OCI-LY3 (cell line): Measurements from ENCODE around the gene ZNF518B.

Experiments used
- H2AFZ ChIP-seq: fragments of 200-600, 300-600 bp; shearing (Covaris generic); 2 replicates; pipeline ENCODE4 v1.6.0; 2014; ENCODE audit warnings: antibody characterized with exemption, low read depth, low read length
- H3K27ac ChIP-seq: fragments of 200-600, 300-600 bp; sonication (generic); 2 replicates; pipeline ENCODE4 v1.5.1; 2014; ENCODE audit warnings: mild to moderate bottlenecking, low read length, moderate library complexity, mixed read lengths
- H3K27me3 ChIP-seq: fragments of 200-600, 300-600 bp; sonication (generic); 2 replicates; pipeline ENCODE4 v1.6.1; 2014; ENCODE audit warnings: low read depth, low read length, mixed read lengths
- H3K36me3 ChIP-seq: fragments of 200-600, 300-600 bp; sonication (generic); replicated peaks from 2 replicates; pipeline ENCODE3; 2014; ENCODE audit warnings: low read depth, low read length, mixed read lengths
- H3K4me1 ChIP-seq: fragments of 300-600, 200-600 bp; sonication (generic); 2 replicates; pipeline ENCODE4 v1.6.1; 2014; ENCODE audit warnings: low read length, mixed read lengths
- H3K4me2 ChIP-seq: fragments of 200-600, 300-600 bp; sonication (generic); 2 replicates; pipeline ENCODE4 v1.6.1; 2014; ENCODE audit warnings: low read length, mixed read lengths
- H3K4me3 ChIP-seq: fragments of 300-600, 200-600 bp; sonication (generic); 2 replicates; pipeline ENCODE4 v1.5.1; 2014; ENCODE audit warnings: antibody characterized with exemption, mild to moderate bottlenecking, low read length, moderate library complexity
- H3K79me2 ChIP-seq: fragments of 300-600, 200-600 bp; shearing (Covaris generic); 2 replicates; pipeline ENCODE4 v1.6.1; 2014; ENCODE audit warnings: mild to moderate bottlenecking, low read length, mixed read lengths
- H3K9ac ChIP-seq: fragments of 300-600, 200-600 bp; shearing (Covaris generic); 2 replicates; pipeline ENCODE4 v1.6.0; 2014; ENCODE audit warnings: mild to moderate bottlenecking, low read length, moderate library complexity
- H3K9me3 ChIP-seq: fragments of 200-600, 300-600 bp; shearing (Covaris generic); 2 replicates; pipeline ENCODE4 v1.6.1; 2014; ENCODE audit warnings: low read length, mixed read lengths; ENCODE audit not compliant: insufficient read depth
- H4K20me1 ChIP-seq: fragments of 200-600, 300-600 bp; sonication (generic); 2 replicates; pipeline ENCODE4 v1.6.1; 2016; ENCODE audit warnings: low read length, mixed read lengths; ENCODE audit not compliant: insufficient read depth
- EZH2phosphoT487 ChIP-seq: fragments of 200-600 bp; shearing (Covaris generic); IDR thresholded peaks from 2 replicates; pipeline ENCODE4 v1.6.1; 2018; ENCODE audit warnings: antibody characterized with exemption, mixed run types, low read depth
- TF ChIP-seq, protein P1 (sequence below): fragments of 200-600, 300-600 bp; sonication (generic); IDR thresholded peaks from 2 replicates; pipeline ENCODE4 v1.5.1; 2014; ENCODE audit warnings: antibody characterized with exemption, low read length, low read depth

Gene ZNF518B

DNA sequence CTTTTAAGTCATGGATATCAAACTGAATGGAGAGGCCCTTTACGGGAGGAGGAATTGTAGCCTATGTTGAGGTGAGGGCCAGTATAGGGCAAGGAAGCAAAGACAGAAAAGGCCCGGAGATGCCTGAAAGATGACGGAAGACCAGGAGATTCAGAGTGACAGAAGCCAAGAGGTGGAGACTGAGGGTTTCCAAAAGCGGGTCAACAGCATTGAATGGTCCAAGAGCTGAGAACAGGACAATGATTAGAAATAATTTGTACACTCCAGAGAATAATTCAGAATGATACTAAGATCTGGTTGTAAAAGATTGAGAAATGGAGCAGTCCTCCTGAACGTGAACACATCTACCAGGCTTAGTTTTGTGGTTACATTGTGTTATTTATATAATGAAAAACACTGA lies 45.5 kb upstream of the ZNF518B start:
- Histone ChIP-seq H3K4me3 (no peak overlapping the region), H3K4me2 (no peak overlapping the region), H4K20me1 (no peaks in the 10 kb centered on the region), H3K79me2 (no peaks in the 10 kb centered on the region), H3K9me3 (peaks cover 7% of the 10 kb centered on the region), H3K27ac (no peak overlapping the region), H2AFZ (no peak overlapping the region), H3K27me3 (no peaks in the 10 kb centered on the region; the same call in 1 of the 2 replicates), H3K9ac (no peak overlapping the region), H3K4me1 (no peaks in the 10 kb centered on the region), H3K36me3 (no peaks in the 10 kb centered on the region)
- TF ChIP-seq, protein P1, sequence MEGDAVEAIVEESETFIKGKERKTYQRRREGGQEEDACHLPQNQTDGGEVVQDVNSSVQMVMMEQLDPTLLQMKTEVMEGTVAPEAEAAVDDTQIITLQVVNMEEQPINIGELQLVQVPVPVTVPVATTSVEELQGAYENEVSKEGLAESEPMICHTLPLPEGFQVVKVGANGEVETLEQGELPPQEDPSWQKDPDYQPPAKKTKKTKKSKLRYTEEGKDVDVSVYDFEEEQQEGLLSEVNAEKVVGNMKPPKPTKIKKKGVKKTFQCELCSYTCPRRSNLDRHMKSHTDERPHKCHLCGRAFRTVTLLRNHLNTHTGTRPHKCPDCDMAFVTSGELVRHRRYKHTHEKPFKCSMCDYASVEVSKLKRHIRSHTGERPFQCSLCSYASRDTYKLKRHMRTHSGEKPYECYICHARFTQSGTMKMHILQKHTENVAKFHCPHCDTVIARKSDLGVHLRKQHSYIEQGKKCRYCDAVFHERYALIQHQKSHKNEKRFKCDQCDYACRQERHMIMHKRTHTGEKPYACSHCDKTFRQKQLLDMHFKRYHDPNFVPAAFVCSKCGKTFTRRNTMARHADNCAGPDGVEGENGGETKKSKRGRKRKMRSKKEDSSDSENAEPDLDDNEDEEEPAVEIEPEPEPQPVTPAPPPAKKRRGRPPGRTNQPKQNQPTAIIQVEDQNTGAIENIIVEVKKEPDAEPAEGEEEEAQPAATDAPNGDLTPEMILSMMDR, result no peak
- no peak for TF ChIP-seq EZH2phosphoT487

DNA sequence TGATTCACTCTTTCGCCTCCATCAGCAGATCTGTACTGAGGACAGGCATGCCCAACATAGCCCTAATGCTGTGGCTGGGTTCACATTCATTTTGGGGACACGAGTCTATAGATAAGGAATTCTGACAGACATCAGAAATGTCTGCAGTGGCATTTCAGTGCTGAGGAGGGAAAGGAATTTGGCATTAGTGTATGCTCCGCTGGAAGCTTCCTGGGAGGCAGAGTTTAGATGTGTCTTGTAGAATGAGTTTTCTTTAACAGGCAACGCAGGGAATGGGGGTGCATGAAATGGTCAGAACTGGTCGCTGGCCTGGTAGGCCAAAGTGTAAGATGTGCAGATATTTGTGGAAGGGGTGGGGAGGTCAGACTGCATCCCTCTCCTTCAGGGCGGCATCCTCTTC lies 43.5 kb upstream of the ZNF518B start:
- Histone ChIP-seq H3K79me2 (no peaks in the 10 kb centered on the region), H3K9me3 (no peaks in the 10 kb centered on the region)

DNA sequence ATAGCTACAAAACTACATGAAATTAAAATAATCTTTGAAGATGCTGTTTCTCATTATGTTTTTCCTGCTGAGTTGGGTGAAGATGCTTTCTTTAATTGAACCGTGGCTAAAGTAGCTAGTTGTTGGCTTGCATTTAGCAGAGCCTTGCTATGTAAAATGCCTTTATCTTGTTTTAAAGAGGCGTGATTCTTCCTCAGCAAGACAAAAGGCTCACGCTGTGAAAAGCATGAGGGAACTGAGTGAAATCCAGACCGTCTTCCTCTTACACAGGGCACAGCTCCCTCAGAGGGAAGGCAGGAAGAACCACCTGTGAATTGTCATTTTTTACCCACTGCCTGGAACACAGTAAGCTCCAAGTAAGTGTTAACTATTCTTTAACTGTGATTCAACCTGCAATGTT lies 39.0 kb upstream of the ZNF518B start:
- H3K9ac ChIP-seq, result no peak overlapping the region
- no peak overlapping the region for H2AFZ ChIP-seq
- H3K36me3 ChIP-seq, result no peaks in the 10 kb centered on the region
- no peaks in the 10 kb centered on the region for H3K79me2 ChIP-seq
- no peak overlapping the region for H3K27ac ChIP-seq
- TF ChIP-seq, protein P1, result no peak
- no peak for TF ChIP-seq EZH2phosphoT487
- H3K4me1 ChIP-seq, result no peaks in the 10 kb centered on the region
- no peaks in the 10 kb centered on the region for H4K20me1 ChIP-seq
- no peaks in the 10 kb centered on the region; the same call in 1 of the 2 replicates for H3K27me3 ChIP-seq
- H3K4me2 ChIP-seq, result no peak overlapping the region
- no peak overlapping the region for H3K4me3 ChIP-seq
- H3K9me3 ChIP-seq, result no peaks in the 10 kb centered on the region

More for the DNA sequence above, 43.5 kb upstream of the ZNF518B start:
- no peaks in the 10 kb centered on the region; the same call in 1 of the 2 replicates for H3K27me3 ChIP-seq
- H3K4me2 ChIP-seq, result no peak overlapping the region
- no peaks in the 10 kb centered on the region for H3K4me1 ChIP-seq
- H3K27ac ChIP-seq, result no peak overlapping the region
- H3K9ac ChIP-seq, result no peak overlapping the region
- no peak for TF ChIP-seq EZH2phosphoT487
- TF ChIP-seq, protein P1, result no peak
- no peaks in the 10 kb centered on the region for H4K20me1 ChIP-seq
- H3K4me3 ChIP-seq, result no peak overlapping the region
- no peak overlapping the region for H2AFZ ChIP-seq
- no peaks in the 10 kb centered on the region for H3K36me3 ChIP-seq

DNA sequence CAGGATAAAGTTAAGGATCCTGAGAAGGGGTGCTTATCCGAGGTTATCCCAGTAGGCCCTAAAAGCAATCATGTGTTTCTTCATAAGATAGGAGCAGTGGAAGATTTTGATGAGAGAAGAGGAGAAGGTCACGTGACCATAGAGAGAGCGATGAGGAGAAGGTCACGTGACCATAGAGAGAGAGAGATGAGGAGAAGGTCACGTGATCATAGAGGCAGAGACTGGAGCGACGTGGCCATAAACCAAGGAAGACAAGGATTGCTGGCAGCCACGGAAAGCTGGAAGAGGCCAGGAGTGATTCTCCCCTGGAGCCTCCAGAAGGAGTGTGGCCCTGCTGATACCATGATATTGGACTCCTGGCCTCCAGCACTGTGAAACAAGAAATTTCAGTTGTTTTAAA lies 38.4 kb upstream of the ZNF518B start:
- TF ChIP-seq, protein P1, result no peak
- no peak for TF ChIP-seq EZH2phosphoT487
- Histone ChIP-seq H3K27ac (no peak overlapping the region), H2AFZ (no peak overlapping the region), H3K4me3 (no peak overlapping the region), H3K27me3 (no peaks in the 10 kb centered on the region; the same call in 1 of the 2 replicates), H3K9ac (no peak overlapping the region), H3K36me3 (no peaks in the 10 kb centered on the region), H4K20me1 (no peaks in the 10 kb centered on the region), H3K79me2 (no peaks in the 10 kb centered on the region), H3K4me1 (no peaks in the 10 kb centered on the region), H3K9me3 (no peaks in the 10 kb centered on the region), H3K4me2 (no peak overlapping the region)
